Measurements from ENCODE around the gene PCOLCE2.

DNA sequence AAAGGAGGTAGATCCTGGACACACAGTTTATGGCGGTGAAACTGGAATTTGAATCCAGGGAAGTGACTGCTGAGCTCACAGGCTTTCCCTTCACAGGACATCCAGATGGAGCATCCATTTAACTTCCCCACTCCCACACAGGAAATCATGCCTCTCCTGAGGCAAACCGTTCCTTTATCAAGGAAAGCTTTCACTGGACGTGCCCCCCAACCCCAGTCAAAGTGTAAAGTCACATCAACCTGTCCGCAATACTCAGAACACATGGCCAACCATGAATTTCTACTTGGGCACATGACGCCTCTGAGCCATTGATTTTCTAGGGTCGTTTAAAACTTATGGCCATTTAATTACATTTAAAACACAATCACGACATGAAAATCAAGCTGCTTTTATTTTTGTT lies 2.9 kb downstream of the PCOLCE2 start:
- TF ChIP-seq POLR2AphosphoS5 (IDR thresholded peaks at IDR 0.05; ENCODE audit: borderline replicate concordance, low read depth, low read length) (no peak), EZH2 (IDR thresholded peaks at IDR 0.05) (no peak)

Data from SK-N-MC (cell line).